Fibroblast of the aortic adventitia (primary cell): ENCODE data around the gene TNXB. TPM values are rescaled to one million over a fixed set of nuclear protein-coding genes. Genes with fewer than 3 reads are reported as not detected.
A peak's percentile ranks its signal among the peaks of the same experiment; 100 is the strongest.

ENCODE experiments used
- DNase-seq: peaks from one replicate; pipeline ENCODE4 v3.0.0-alpha.2; 2010; ENCODE audit warnings: low read depth
- H3K4me3 ChIP-seq: 2 replicates; pipeline ENCODE4 v1.5.1; 2011; ENCODE audit warnings: low read depth, mild to moderate bottlenecking, control low read depth, low read length, moderate library complexity
- CTCF ChIP-seq: IDR thresholded peaks from 2 replicates; pipeline ENCODE4 v1.5.1; 2011; ENCODE audit warnings: mild to moderate bottlenecking, low read length, control low read depth, inconsistent platforms; ENCODE audit not compliant: insufficient read depth
- total RNA-seq: library from RNA; depleted of rRNA; stranded (reverse); fragments of >200 nt; gene quantifications from 2 replicates; pipeline ENCODE4 v1.2.3, GENCODE V29; 2012; ENCODE audit warnings: low replicate concordance

The TNXB gene
- total RNA-seq, 1 donor, result 54.0 TPM

- H3K4me3 ChIP-seq, result no peak overlapping the region
- TF ChIP-seq CTCF, result peak; percentile 46
- no peak for DNase-seq
Observed at GRCh38 chr6:32116674-32117073, 7.5 kb upstream of the TNXB start.

- no peak overlapping the region for H3K4me3 ChIP-seq
- TF ChIP-seq CTCF, result no peak
- DNase-seq, result no peak
Observed at GRCh38 chr6:32115623-32116022, 6.5 kb upstream of the TNXB start.

- TF ChIP-seq CTCF, result no peak
- H3K4me3 ChIP-seq, result no peak overlapping the region
- peak; percentile 41 for DNase-seq
Observed at GRCh38 chr6:32114796-32115195, 5.7 kb upstream of the TNXB start.

GRCh38 chr6:32113386-32114352 is 4.5 kb upstream of the TNXB start:
- peak; percentile 99 for DNase-seq
- no peak overlapping the region for H3K4me3 ChIP-seq
- peak; percentile 81 for TF ChIP-seq CTCF

GRCh38 chr6:32112431-32112980 is 3.4 kb upstream of the TNXB start:
- no peak for TF ChIP-seq CTCF
- H3K4me3 ChIP-seq, result no peak overlapping the region
- peak; percentile 39 for DNase-seq

- no peak overlapping the region for H3K4me3 ChIP-seq
- no peak for DNase-seq
- no peak for TF ChIP-seq CTCF
Observed at GRCh38 chr6:32111424-32112066, 2.4 kb upstream of the TNXB start.
